Erythroblast (primary cell): ENCODE results near the gene CNDP1.

Experiments
- GATA1 ChIP-seq: IDR thresholded peaks from 2 replicates; pipeline ENCODE4 v1.6.1; 2011; ENCODE audit warnings: low read depth, mild to moderate bottlenecking, control low read depth, low read length, moderate library complexity
- POLR2A ChIP-seq: IDR thresholded peaks from 2 replicates; pipeline ENCODE4 v1.6.1; 2011; ENCODE audit warnings: mild to moderate bottlenecking, low read length

- no peak for TF ChIP-seq POLR2A
- TF ChIP-seq GATA1: no peak
Observed at GRCh38 chr18:74610860-74611259, 76.6 kb downstream of the CNDP1 start.
